Measurements from ENCODE around the gene PSMD11.
"Not testable (repeated sequence)": the region's sequence is repeated elsewhere in the genome, so short reads cannot be mapped to it uniquely, and the experiment has no call there.

The PSMD11 gene

GRCh38 chr17:32513579-32513978, 69.3 kb downstream of the PSMD11 start:
- no peak for DNase-seq (ENCODE audit: low read depth in 2 of 2)

GRCh38 chr17:32514606-32515005, 70.3 kb downstream of the PSMD11 start:
- no peak for DNase-seq (ENCODE audit: low read depth in 2 of 2)

- no peak for DNase-seq (ENCODE audit: low read depth in 2 of 2)
Observed at GRCh38 chr17:32515677-32516383, 71.5 kb downstream of the PSMD11 start.

GRCh38 chr17:32516450-32516849, 72.1 kb downstream of the PSMD11 start:
- no peak for DNase-seq (ENCODE audit: low read depth in 2 of 2)

GRCh38 chr17:32516940-32517701, 72.8 kb downstream of the PSMD11 start:
- no peak for DNase-seq (ENCODE audit: low read depth in 2 of 2)

- no peak for DNase-seq (ENCODE audit: low read depth in 2 of 2)
Observed at GRCh38 chr17:32517982-32518381, 73.7 kb downstream of the PSMD11 start.

- DNase-seq (ENCODE audit: low read depth in 2 of 2), result no peak
Observed at GRCh38 chr17:32518646-32519227, 74.4 kb downstream of the PSMD11 start.

GRCh38 chr17:32519228-32520103, 75.2 kb downstream of the PSMD11 start:
- peak in 1 of 2 donors; percentile 68 for DNase-seq (ENCODE audit: low read depth in 2 of 2)

GRCh38 chr17:32520104-32520701, 75.9 kb downstream of the PSMD11 start:
- DNase-seq (ENCODE audit: low read depth in 2 of 2), result peak in 1 of 2 donors; percentile 41

- no peak for DNase-seq (ENCODE audit: low read depth in 2 of 2)
Observed at GRCh38 chr17:32520737-32521404, 76.6 kb downstream of the PSMD11 start.

- no peak for DNase-seq (ENCODE audit: low read depth in 2 of 2)
Observed at GRCh38 chr17:32523017-32523680, 78.8 kb downstream of the PSMD11 start.

GRCh38 chr17:32523827-32524552, 79.7 kb downstream of the PSMD11 start:
- no peak for DNase-seq (ENCODE audit: low read depth in 2 of 2)

GRCh38 chr17:32524553-32524880, 80.2 kb downstream of the PSMD11 start:
- not testable (repeated sequence) for DNase-seq (ENCODE audit: low read depth in 2 of 2)

GRCh38 chr17:32525122-32525521, 80.8 kb downstream of the PSMD11 start:
- no peak for DNase-seq (ENCODE audit: low read depth in 2 of 2)

- DNase-seq (ENCODE audit: low read depth in 2 of 2), result no peak
Observed at GRCh38 chr17:32527146-32527545, 82.8 kb downstream of the PSMD11 start.

- DNase-seq (ENCODE audit: low read depth in 2 of 2), result no peak
Observed at GRCh38 chr17:32528825-32529224, 84.5 kb downstream of the PSMD11 start.

GRCh38 chr17:32529604-32530003, 85.3 kb downstream of the PSMD11 start:
- DNase-seq (ENCODE audit: low read depth in 2 of 2), result no peak

Data from stimulated activated CD4-positive, alpha-beta T cell treated with anti-CD3 and anti-CD28 coated beads, Interleukin-4, amount 100 ng/mL, for 48 hours (primary cell).